ENCODE data around the gene TESK2. TPM values are rescaled to one million over a fixed set of nuclear protein-coding genes. Genes with fewer than 3 reads are reported as not detected.

Gene TESK2
- total RNA-seq (2022; extraction: Qiagen RNA extraction; ENCODE audit: low read depth) = 0.09 to 0.33 TPM (median 0.13 TPM) in 5 replicates

GRCh38 chr1:45490626-45491486 is at the start of gene TESK2:
TESK2 (minus strand) TSS chr1:45491163; CDS start chr1:45457785, 33,378 bp downstream.

GRCh38 chr1:45521413-45522323 is 30.7 kb upstream of the TESK2 start, which contains the start of gene PRDX1:
PRDX1 (minus strand) TSS chr1:45521884; CDS start chr1:45519043, 2,841 bp downstream.

GRCh38 chr1:45339789-45340558 is 151.0 kb downstream of the TESK2 start, which contains the start of the genes MUTYH and TOE1:
MUTYH (minus strand) TSS chr1:45340440; CDS start chr1:45334505, 5,935 bp downstream.
TOE1 (plus strand) TSS chr1:45340170; CDS start chr1:45340253, 83 bp downstream.

DNA sequence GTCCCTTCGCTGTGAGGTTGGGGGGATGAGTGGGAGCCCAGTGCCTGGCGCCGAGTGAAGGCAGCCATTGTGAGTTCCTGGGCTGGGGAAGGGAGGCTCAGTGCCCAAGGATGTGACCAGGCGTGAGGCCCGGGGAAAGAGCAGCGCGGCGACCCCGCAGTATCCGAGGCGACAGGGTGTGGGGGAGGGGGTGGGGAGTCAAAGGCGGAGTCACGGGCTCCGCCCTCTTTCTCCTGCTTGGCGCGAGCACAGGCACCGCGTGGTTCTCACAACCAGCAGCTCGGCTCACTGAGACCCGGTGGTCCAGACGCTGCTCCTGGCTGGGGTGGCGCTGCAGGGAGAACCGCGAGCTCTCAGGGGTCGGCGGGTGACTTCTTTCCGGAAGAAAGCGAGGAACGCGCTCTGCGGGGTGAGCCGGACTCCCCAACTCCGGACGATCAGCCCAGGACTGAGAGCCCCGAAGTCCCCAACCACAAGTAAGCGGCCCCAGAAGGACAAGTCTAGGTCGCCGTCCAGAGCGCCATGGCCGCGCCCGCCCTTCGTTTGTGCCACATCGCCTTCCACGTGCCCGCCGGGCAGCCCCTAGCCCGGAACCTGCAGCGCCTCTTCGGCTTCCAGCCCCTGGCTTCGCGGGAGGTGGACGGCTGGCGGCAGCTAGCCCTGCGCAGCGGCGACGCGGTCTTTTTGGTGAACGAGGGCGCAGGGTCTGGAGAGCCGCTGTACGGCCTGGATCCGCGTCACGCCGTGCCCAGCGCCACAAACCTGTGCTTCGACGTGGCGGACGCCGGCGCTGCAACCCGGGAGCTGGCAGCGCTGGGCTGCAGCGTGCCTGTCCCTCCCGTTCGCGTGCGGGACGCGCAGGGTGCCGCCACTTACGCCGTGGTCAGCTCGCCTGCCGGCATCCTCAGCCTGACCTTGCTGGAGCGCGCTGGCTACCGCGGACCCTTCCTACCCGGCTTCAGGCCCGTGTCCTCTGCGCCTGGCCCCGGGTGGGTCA is 164.0 kb downstream of the TESK2 start, which contains the start of gene HPDL:
Gene HPDL (plus strand): TSS at position 269 of the 997 bp plus-strand sequence. CDS start 254 bp downstream, at position 523.

Other genes with a start within 250 kb of the TESK2 start
- gene HPDL, start 164.3 kb downstream of the TESK2 start, total RNA-seq (2022; extraction: Qiagen RNA extraction; ENCODE audit: low read depth) = 2.5 to 4.9 TPM (median 4.3 TPM) in 5 replicates
- gene TOE1, start 151.0 kb downstream of the TESK2 start, total RNA-seq (2022; extraction: Qiagen RNA extraction; ENCODE audit: low read depth) = 11.8 to 13.6 TPM (median 12.5 TPM) in 5 replicates
- 7.3 to 11.5 TPM (median 9.1 TPM) in 5 replicates for gene MUTYH, start 150.7 kb downstream of the TESK2 start, total RNA-seq (2022; extraction: Qiagen RNA extraction; ENCODE audit: low read depth)
- 1.2 to 2.1 TPM (median 1.8 TPM) in 5 replicates for gene CCDC163, start 8.9 kb upstream of the TESK2 start, total RNA-seq (2022; extraction: Qiagen RNA extraction; ENCODE audit: low read depth)
- 1.8 to 2.4 TPM (median 1.9 TPM) in 5 replicates for gene MMACHC, start 9.1 kb upstream of the TESK2 start, total RNA-seq (2022; extraction: Qiagen RNA extraction; ENCODE audit: low read depth)
- 1,859 to 2,419 TPM (median 2,022 TPM) in 5 replicates for gene PRDX1, start 30.7 kb upstream of the TESK2 start, total RNA-seq (2022; extraction: Qiagen RNA extraction; ENCODE audit: low read depth)
- 72.7 to 82.6 TPM (median 78.5 TPM) in 5 replicates for gene AKR1A1, start 59.7 kb upstream of the TESK2 start, total RNA-seq (2022; extraction: Qiagen RNA extraction; ENCODE audit: low read depth)
- gene NASP, start 92.9 kb upstream of the TESK2 start, total RNA-seq (2022; extraction: Qiagen RNA extraction; ENCODE audit: low read depth) = 109 to 163 TPM (median 122 TPM) in 5 replicates
- 0.19 to 0.45 TPM (median 0.28 TPM) in 5 replicates for gene CCDC17, start 132.9 kb upstream of the TESK2 start, total RNA-seq (2022; extraction: Qiagen RNA extraction; ENCODE audit: low read depth)
- 26.1 to 44.4 TPM (median 37.8 TPM) in 5 replicates for gene GPBP1L1, start 195.4 kb upstream of the TESK2 start, total RNA-seq (2022; extraction: Qiagen RNA extraction; ENCODE audit: low read depth)
- 17.1 to 22.4 TPM (median 18.6 TPM) in 5 replicates for gene TMEM69, start 197.0 kb upstream of the TESK2 start, total RNA-seq (2022; extraction: Qiagen RNA extraction; ENCODE audit: low read depth)